HCT116 (cell line): ENCODE results near the gene TEDDM1. TPM values are rescaled to one million over a fixed set of nuclear protein-coding genes. Genes with fewer than 3 reads are reported as not detected.

ENCODE experiments used
- ATAC-seq: fragments of 200-7000 bp; cut with Tn5 transposase; 2 replicates; pipeline ENCODE4 v1.9.1; 2020; ENCODE audit warnings: mild to moderate bottlenecking, moderate library complexity
- BruUV-seq: library from RNA; stranded (reverse); fragments of 400-500 nt; replicated peaks from 2 replicates; lab custom pipeline; 2021; lab: Mats Ljungman, UMichigan
- CTCF ChIA-PET: fragments of 300-600 bp; sonication (Branson Sonifier 250); formaldehyde crosslinking; loops from one replicate; lab custom pipeline; 2021; ENCODE audit warnings: antibody characterized with exemption; lab: Charles Lee
- POLR2A ChIA-PET: fragments of 300-600, 350-600 bp; sonication (Branson Sonifier 250); formaldehyde crosslinking; loops from one replicate; lab custom pipeline; 2021; ENCODE audit warnings: antibody characterized with exemption; lab: Charles Lee
- RAD21 ChIA-PET, 2 experiments: fragments of 300-600 bp; sonication (Branson Sonifier 250); formaldehyde crosslinking; loops; one replicate each; lab custom pipeline; 2023; ENCODE audit warnings: low total read pairs in 2 of 2; ENCODE audit not compliant: uncharacterized antibody in 2 of 2, unreplicated experiment in 2 of 2, low non-redundant PET in 1 of 2; lab: Charles Lee
- DNase-seq: peaks from one replicate; pipeline ENCODE4 v3.0.0-alpha.2; 2010; ENCODE audit warnings: low read depth, low spot score
- H2AFZ ChIP-seq: fragments of 200-600 bp; shearing (Covaris generic), sonication (generic); 2 replicates; pipeline ENCODE4 v1.6.1; 2017; ENCODE audit warnings: low read depth, mixed run types, mixed read lengths, antibody characterized with exemption, low read length; ENCODE audit not compliant: poor library complexity, severe bottlenecking
- H3K27ac ChIP-seq: 2 replicates; pipeline ENCODE4 v1.5.1; 2012; ENCODE audit warnings: low read depth, low read length
- H3K27me3 ChIP-seq: fragments of 200-600 bp; sonication (generic); 2 replicates; pipeline ENCODE4 v1.6.1; 2016; ENCODE audit warnings: mixed run types, low read length, mixed read lengths; ENCODE audit not compliant: insufficient read depth
- H3K36me3 ChIP-seq, 2 experiments: fragments of 200-500 bp in 1 of 2; fragments of 200-600 bp in 1 of 2; sonication (Bioruptor generic) in 1 of 2; sonication (generic) in 1 of 2; 2 replicates each; pipeline versions ENCODE4 v1.5.1 to v1.6.1; 2014 to 2016; ENCODE audit warnings: low read length in 2 of 2, inconsistent platforms in 1 of 2, mixed read lengths in 1 of 2, mixed run types in 1 of 2; ENCODE audit not compliant: insufficient read depth in 2 of 2, control insufficient read depth in 1 of 2
- H3K4me1 ChIP-seq, 2 experiments: fragments of 200-600 bp in 1 of 2; sonication (generic) in 1 of 2; 2 replicates each; pipeline versions ENCODE4 v1.5.1 to v1.6.1; 2012 to 2017; ENCODE audit warnings: low read length in 2 of 2, inconsistent platforms in 1 of 2, mild to moderate bottlenecking in 1 of 2, mixed read lengths in 1 of 2, mixed run types in 1 of 2, moderate library complexity in 1 of 2; ENCODE audit not compliant: insufficient read depth in 2 of 2, control insufficient read depth in 1 of 2
- H3K4me2 ChIP-seq: fragments of 200-600 bp; sonication (generic); 2 replicates; pipeline ENCODE4 v1.6.1; 2017; ENCODE audit warnings: mixed run types, low read length, mixed read lengths
- H3K4me3 ChIP-seq, 2 experiments: fragments of 200-600 bp in 1 of 2; sonication (generic) in 1 of 2; replicated peaks in 1 of 2; 2 replicates each; pipeline ENCODE4 v1.5.1; 2011 to 2016; ENCODE audit warnings: low read length in 2 of 2, control low read depth in 1 of 2, low read depth in 1 of 2, mild to moderate bottlenecking in 1 of 2, mixed read lengths in 1 of 2, mixed run types in 1 of 2
- H3K79me2 ChIP-seq: fragments of 200-600 bp; sonication (generic); 2 replicates; pipeline ENCODE4 v1.6.1; 2017; ENCODE audit warnings: mild to moderate bottlenecking, mixed run types, low read length, moderate library complexity, mixed read lengths; ENCODE audit not compliant: insufficient read depth
- H3K9ac ChIP-seq: fragments of 200-600 bp; sonication (generic); 2 replicates; pipeline ENCODE4 v1.6.1; 2016; ENCODE audit warnings: low read length, mixed read lengths
- H3K9me2 ChIP-seq: fragments of 200-600 bp; sonication (generic), shearing (Covaris generic); 2 replicates; pipeline ENCODE4 v1.6.1; 2017; ENCODE audit warnings: mixed run types, mild to moderate bottlenecking, moderate library complexity; ENCODE audit not compliant: insufficient read depth
- H3K9me3 ChIP-seq, 2 experiments: fragments of 200-500 bp in 1 of 2; fragments of 200-600 bp in 1 of 2; sonication (Bioruptor generic) in 1 of 2; sonication (generic) in 1 of 2; 2 replicates each; pipeline ENCODE4 v1.6.1; 2014 to 2017; ENCODE audit warnings: low read length in 2 of 2, mixed read lengths in 2 of 2, inconsistent platforms in 1 of 2, low read depth in 1 of 2, mild to moderate bottlenecking in 1 of 2, mixed run types in 1 of 2, moderate library complexity in 1 of 2; ENCODE audit not compliant: control insufficient read depth in 1 of 2, insufficient read depth in 1 of 2
- H4K20me1 ChIP-seq: fragments of 200-600 bp; sonication (generic), shearing (Covaris generic); 2 replicates; pipeline ENCODE4 v1.6.1; 2017; ENCODE audit warnings: mixed run types, mild to moderate bottlenecking, moderate library complexity; ENCODE audit not compliant: insufficient read depth
- EGR1 ChIP-seq: IDR thresholded peaks from 2 replicates; pipeline ENCODE4 v1.6.1; 2012; ENCODE audit warnings: low read depth
- EZH2 ChIP-seq: fragments of 200-600 bp; sonication (generic); IDR thresholded peaks from 2 replicates; pipeline ENCODE4 v1.6.1; 2017; ENCODE audit warnings: antibody characterized with exemption, mixed run types
- RAD21 ChIP-seq: IDR thresholded peaks from 2 replicates; pipeline ENCODE4 v1.6.1; 2012; ENCODE audit warnings: low read depth, mild to moderate bottlenecking
- REST ChIP-seq: IDR thresholded peaks from 2 replicates; pipeline ENCODE4 v1.6.1; 2012; ENCODE audit warnings: low read depth
- intact Hi-C: fragments of 100-400 bp; cut with micrococcal nuclease; formaldehyde crosslinking; loops from 2 replicates; pipeline ENCODE4 v1.10.0; 2022
- total RNA-seq: library from RNA; stranded (reverse); gene quantifications from one replicate; pipeline ENCODE4 v1.2.1, GENCODE V29; 2021; ENCODE audit not compliant: unreplicated experiment
- TF ChIP-seq, protein P1 (sequence below): IDR thresholded peaks from 2 replicates; pipeline ENCODE4 v1.6.1; 2012

The TEDDM1 gene
- total RNA-seq, 1 experiment from 2014 or later, result not detected

DNA sequence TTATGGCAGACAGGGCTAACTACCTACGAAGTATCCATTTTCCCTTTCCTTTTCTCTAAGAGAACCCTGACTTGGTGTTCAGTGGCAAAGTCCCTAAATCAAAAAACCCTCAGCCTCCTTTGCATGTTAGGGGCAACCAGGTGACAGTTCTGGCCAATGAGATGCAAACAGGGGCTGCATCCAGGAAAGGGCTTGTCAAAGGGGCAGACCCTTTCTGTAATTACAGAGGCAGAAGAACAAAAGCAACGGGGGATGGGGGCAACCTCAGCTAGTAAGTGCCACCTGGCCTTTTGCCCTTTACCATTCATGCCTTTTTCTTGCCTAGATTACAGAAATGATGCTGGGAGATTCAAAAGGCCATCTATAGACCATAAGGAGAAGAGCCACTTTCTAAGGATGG is 43.3 kb downstream of the TEDDM1 start (continued):
- TF ChIP-seq REST (no peak), RAD21 (no peak)

DNA sequence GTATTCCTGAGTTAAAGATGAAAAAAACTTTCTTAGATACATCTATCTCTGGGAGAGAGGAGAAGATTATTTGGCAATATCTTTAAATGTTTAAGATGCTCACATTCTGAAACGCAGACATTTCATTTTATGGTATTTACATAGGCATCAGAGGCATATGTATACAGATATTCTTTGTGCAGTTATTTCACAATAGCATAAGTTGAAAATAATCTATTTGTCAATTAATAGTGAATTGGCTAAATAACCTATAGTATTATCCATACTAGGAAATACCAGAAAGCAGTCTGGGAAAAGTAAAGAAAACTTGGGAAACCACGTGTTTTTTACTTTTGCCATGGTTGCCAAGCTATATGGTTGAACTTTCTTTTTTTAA is 44.8 kb downstream of the TEDDM1 start:
- ChIA-PET POLR2A (no interaction called here), CTCF (no interaction called here), RAD21 (no interaction called here)
- no peaks in the 10 kb centered on the region for H3K27me3 ChIP-seq
- H3K9ac ChIP-seq, result no peak overlapping the region
- no peak overlapping the region for H3K4me3 ChIP-seq
- no peaks in the 10 kb centered on the region for H3K36me3 ChIP-seq
- H3K9me2 ChIP-seq, result no peaks in the 10 kb centered on the region
- no peak overlapping the region for H3K27ac ChIP-seq
- intact Hi-C loops, result no loop called here
- no peaks in the 10 kb centered on the region for H3K79me2 ChIP-seq
- DNase-seq (no peak), ATAC-seq (no peak)
- H3K4me2 ChIP-seq, result no peak overlapping the region
- H4K20me1 ChIP-seq, result no peaks in the 10 kb centered on the region
- no peaks in the 10 kb centered on the region for H3K9me3 ChIP-seq
- TF ChIP-seq EZH2 (no peak), EGR1 (no peak)
- TF ChIP-seq, protein P1, sequence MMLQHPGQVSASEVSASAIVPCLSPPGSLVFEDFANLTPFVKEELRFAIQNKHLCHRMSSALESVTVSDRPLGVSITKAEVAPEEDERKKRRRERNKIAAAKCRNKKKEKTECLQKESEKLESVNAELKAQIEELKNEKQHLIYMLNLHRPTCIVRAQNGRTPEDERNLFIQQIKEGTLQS, result no peak
- BruUV-seq, result no TSS peak
- no peaks in the 10 kb centered on the region for H3K4me1 ChIP-seq
- H2AFZ ChIP-seq, result no peak overlapping the region
